ENCODE measurements around the gene RERE. TPM values are rescaled to one million over a fixed set of nuclear protein-coding genes. Genes with fewer than 3 reads are reported as not detected.
A peak's percentile ranks its signal among the peaks of the same experiment; 100 is the strongest.

The RERE gene
- total and polyA plus RNA-seq, 2 experiments from 2014 or later, result 148 to 170 TPM

GRCh38 chr1:8599646-8600212 is 217.7 kb downstream of the RERE start:
- peaks cover 6% of the 10 kb centered on the region for H3K27me3 Mint-ChIP-seq (ENCODE audit: insufficient read depth, low read depth, poor library complexity)
- Histone ChIP-seq H3K27me3 (ENCODE audit: insufficient read depth) (no peaks in the 10 kb centered on the region), H3K36me3 (ENCODE audit: insufficient read depth) (no peaks in the 10 kb centered on the region), H3K79me2 (replicated peaks; ENCODE audit: insufficient read depth) (peaks cover 98% of the 10 kb centered on the region), H3K4me3 (no peak overlapping the region), H3K9me2 (ENCODE audit: insufficient read depth) (no peaks in the 10 kb centered on the region), H3K4me1 (ENCODE audit: insufficient read depth) (peaks cover 30% of the 10 kb centered on the region), H4K20me1 (replicated peaks; ENCODE audit: insufficient read depth) (peaks cover 31% of the 10 kb centered on the region), H3K4me2 (no peak overlapping the region), H2AFZ (no peak overlapping the region), H3F3A (replicated peaks; ENCODE audit: low read depth) (no peaks in the 10 kb centered on the region), H3K27ac (ENCODE audit: low read depth) (peak overlapping the region; percentile 42)
- H3K4me1 Mint-ChIP-seq, result peaks cover 48% of the 10 kb centered on the region
- TF ChIP-seq CREB1 (CRISPR knock-in tag; IDR thresholded peaks at IDR 0.05; ENCODE audit: low read depth) (no peak), NANOG (IDR thresholded peaks at IDR 0.05; ENCODE audit: borderline replicate concordance) (no peak), ETS1 (IDR thresholded peaks at IDR 0.05) (no peak), ZNF114 (CRISPR knock-in tag; IDR thresholded peaks at IDR 0.05) (no peak), ZNF331 (CRISPR knock-in tag; IDR thresholded peaks at IDR 0.05; ENCODE audit: low read depth) (no peak), ZNF462 (CRISPR knock-in tag; IDR thresholded peaks at IDR 0.05) (no peak), EZH2phosphoT487 (IDR thresholded peaks at IDR 0.05; ENCODE audit: unreplicated experiment) (no peak), STAT1 (IDR thresholded peaks at IDR 0.05; ENCODE audit: unreplicated experiment) (no peak), POLR2AphosphoS5 (IDR thresholded peaks at IDR 0.05; ENCODE audit: low read depth) (no peak), REST (IDR thresholded peaks at IDR 0.05; ENCODE audit: unreplicated experiment) (no peak), EZH2 (IDR thresholded peaks at IDR 0.05; ENCODE audit: low read depth, unreplicated experiment) (no peak)
- DNase-seq (ENCODE audit: low spot score), result no peak
- no peaks in the 10 kb centered on the region; the same call in 2 of the 3 replicates for H3K9me3 Mint-ChIP-seq
- ATAC-seq, result no peak
- no peak overlapping the region; the same call in 1 of the 2 replicates for H3K27ac Mint-ChIP-seq
- H3K4me3 Mint-ChIP-seq, result no peak overlapping the region
- H3K36me3 Mint-ChIP-seq (ENCODE audit: low read depth), result peaks cover 7% of the 10 kb centered on the region
